ENCODE results near the gene ERICH6B.

The ERICH6B gene

GRCh38 chr13:45598597-45598996 lies 16.9 kb downstream of the ERICH6B start:
- DNase-seq: no peak

GRCh38 chr13:45596800-45597475 lies 18.6 kb downstream of the ERICH6B start:
- DNase-seq: no peak

GRCh38 chr13:45595965-45596364 lies 19.6 kb downstream of the ERICH6B start:
- DNase-seq: no peak

GRCh38 chr13:45594764-45595163 lies 20.8 kb downstream of the ERICH6B start:
- DNase-seq: no peak

- DNase-seq: no peak
Measured at GRCh38 chr13:45594227-45594626, 21.3 kb downstream of the ERICH6B start.

- DNase-seq: no peak
Measured at GRCh38 chr13:45592758-45593157, 22.8 kb downstream of the ERICH6B start.

- DNase-seq: no peak
Measured at GRCh38 chr13:45590066-45590465, 25.5 kb downstream of the ERICH6B start.

- no peak for DNase-seq
Measured at GRCh38 chr13:45587897-45588296, 27.6 kb downstream of the ERICH6B start.

GRCh38 chr13:45584816-45585215 lies 30.7 kb downstream of the ERICH6B start:
- DNase-seq: no peak

- no peak for DNase-seq
Measured at GRCh38 chr13:45582408-45583076, 33.0 kb downstream of the ERICH6B start.

- no peak for DNase-seq
Measured at GRCh38 chr13:45576466-45576865, 39.1 kb downstream of the ERICH6B start.

- no peak for DNase-seq
Measured at GRCh38 chr13:45575830-45576180, 39.7 kb downstream of the ERICH6B start.

- no peak for DNase-seq
Measured at GRCh38 chr13:45575146-45575829, 40.3 kb downstream of the ERICH6B start.

- DNase-seq: no peak
Measured at GRCh38 chr13:45565331-45565730, 50.2 kb downstream of the ERICH6B start.

GRCh38 chr13:45564133-45564776 lies 51.3 kb downstream of the ERICH6B start:
- DNase-seq: no peak

- DNase-seq: no peak
Measured at GRCh38 chr13:45554604-45555109, 60.9 kb downstream of the ERICH6B start.

GRCh38 chr13:45548281-45548680 lies 67.3 kb downstream of the ERICH6B start:
- no peak for DNase-seq

- DNase-seq: no peak
Measured at GRCh38 chr13:45546410-45546765, 69.2 kb downstream of the ERICH6B start.

- DNase-seq: no peak
Measured at GRCh38 chr13:45545686-45546409, 69.7 kb downstream of the ERICH6B start.

GRCh38 chr13:45544520-45544919 lies 71.0 kb downstream of the ERICH6B start:
- DNase-seq: no peak

GRCh38 chr13:45542878-45543277 lies 72.7 kb downstream of the ERICH6B start:
- no peak for DNase-seq

GRCh38 chr13:45542391-45542790 lies 73.1 kb downstream of the ERICH6B start:
- no peak for DNase-seq

- DNase-seq: no peak
Measured at GRCh38 chr13:45541806-45542205, 73.7 kb downstream of the ERICH6B start.

Measured in stimulated activated CD4-positive, alpha-beta T cell treated with anti-CD3 and anti-CD28 coated beads, Interleukin-2, amount 100 ng/mL, for 48 hours (primary cell).